GM21737 (cell line): ENCODE results near the gene RABAC1.

Source experiments
- ATAC-seq: cut with Tn5 transposase; IDR thresholded peaks from one replicate; pipeline ENCODE4 v1.9.1; 2021; ENCODE audit warnings: mild to moderate bottlenecking, moderate library complexity; ENCODE audit not compliant: unreplicated experiment

Gene RABAC1

GRCh38 chr19:41990028-41990427 is 30.9 kb upstream of the RABAC1 start:
- no peak for ATAC-seq

DNA sequence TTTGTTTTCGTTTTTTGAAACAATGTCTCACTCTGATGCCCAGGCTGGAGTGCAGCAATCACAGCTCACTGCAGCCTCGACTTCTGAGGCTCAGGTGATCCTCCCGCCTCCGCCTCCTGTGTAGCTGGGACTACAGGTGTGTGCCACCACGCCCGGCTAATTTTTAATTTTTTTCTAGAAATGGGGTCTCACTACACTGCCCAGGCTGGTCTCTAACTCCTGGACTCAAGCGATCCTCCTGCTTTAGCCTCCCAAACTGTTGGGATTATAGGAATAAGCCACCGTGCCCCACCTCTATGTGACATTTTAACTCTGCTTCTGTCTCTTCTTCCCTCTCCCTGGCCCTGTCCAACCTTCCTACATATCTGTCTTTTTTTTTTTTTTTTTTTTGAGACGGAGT is 29.8 kb upstream of the RABAC1 start:
- no peak for ATAC-seq

DNA sequence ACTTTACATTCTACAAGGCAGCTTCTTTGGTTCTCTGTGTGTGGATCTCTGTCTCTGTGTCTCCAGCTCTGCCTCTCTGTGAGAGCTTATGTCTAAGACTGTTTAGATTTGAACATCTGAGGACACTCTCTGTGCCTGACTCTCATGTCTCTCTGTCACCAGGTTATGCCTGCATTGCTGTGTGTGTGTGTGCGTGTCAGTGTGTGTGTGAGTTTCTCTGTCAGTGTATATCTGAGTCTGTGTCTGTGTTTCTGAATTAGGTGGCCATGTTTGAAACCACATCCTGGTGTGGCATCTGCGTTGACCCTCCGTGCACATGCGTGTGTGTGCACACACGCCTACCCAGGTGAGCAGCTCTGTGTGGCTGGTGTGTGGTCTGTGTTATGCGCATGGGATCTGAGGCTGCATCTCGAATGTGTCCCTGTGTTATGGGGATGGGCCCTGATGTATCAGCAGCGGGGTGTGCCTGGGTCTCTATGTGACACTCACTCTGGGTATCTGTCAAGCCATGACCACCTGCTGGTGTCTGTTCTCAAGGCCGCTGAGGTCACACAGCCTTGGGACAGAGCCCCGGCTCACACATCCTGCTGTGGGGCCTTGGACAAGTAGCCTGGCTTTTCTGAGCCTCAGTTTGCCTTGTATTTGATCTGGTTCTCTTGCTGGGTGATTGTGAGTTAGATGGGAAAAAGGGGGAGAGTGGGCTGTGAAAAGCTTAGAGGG is 28.2 kb upstream of the RABAC1 start:
- ATAC-seq, result no peak

GRCh38 chr19:41984961-41985360 is 25.8 kb upstream of the RABAC1 start:
- ATAC-seq, result no peak

GRCh38 chr19:41981724-41982123 is 22.6 kb upstream of the RABAC1 start:
- no peak for ATAC-seq

DNA sequence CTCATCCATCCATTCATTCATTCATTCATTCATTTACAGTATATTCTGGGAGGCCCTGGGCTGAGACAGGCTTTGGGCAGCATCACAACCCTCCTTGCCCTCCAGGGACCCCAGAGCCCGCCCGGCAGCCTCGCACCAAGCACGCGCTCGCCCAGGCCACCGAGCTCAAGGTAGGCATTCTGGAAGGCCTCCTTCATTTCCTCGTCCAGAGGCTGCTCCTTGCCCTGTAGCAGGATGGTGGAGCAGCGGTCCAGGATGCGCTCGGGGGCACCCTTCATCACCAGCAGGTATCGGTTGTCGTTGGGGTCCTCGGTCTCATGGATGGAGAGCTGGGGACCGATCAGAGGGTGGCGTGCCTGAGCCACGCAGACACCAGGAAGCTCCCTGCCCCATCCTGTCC is 19.3 kb upstream of the RABAC1 start:
- ATAC-seq, result no peak

GRCh38 chr19:41977916-41978315 is 18.8 kb upstream of the RABAC1 start:
- ATAC-seq, result no peak

- no peak for ATAC-seq
These were observed 15.5 kb upstream of the RABAC1 start for GRCh38 chr19:41974652-41975051.

DNA sequence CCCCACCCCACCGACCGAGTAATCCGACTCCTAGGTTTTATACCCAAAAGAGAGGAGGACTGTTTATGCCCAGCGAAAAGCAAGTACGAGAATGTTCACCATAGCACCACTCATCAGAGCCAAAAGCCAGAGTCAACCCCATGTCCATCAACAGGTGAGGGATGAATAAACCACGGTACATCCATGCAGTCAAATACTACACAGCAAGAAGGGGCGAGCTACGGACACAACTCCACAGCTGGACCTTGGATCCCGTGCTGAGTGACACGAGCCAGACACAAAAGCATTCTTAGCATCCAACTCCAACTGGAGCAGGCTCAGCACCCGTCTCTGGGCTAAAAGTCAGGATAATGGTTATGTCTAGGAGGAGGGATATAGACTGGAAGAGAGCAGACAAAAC is 12.2 kb upstream of the RABAC1 start:
- no peak for ATAC-seq

DNA sequence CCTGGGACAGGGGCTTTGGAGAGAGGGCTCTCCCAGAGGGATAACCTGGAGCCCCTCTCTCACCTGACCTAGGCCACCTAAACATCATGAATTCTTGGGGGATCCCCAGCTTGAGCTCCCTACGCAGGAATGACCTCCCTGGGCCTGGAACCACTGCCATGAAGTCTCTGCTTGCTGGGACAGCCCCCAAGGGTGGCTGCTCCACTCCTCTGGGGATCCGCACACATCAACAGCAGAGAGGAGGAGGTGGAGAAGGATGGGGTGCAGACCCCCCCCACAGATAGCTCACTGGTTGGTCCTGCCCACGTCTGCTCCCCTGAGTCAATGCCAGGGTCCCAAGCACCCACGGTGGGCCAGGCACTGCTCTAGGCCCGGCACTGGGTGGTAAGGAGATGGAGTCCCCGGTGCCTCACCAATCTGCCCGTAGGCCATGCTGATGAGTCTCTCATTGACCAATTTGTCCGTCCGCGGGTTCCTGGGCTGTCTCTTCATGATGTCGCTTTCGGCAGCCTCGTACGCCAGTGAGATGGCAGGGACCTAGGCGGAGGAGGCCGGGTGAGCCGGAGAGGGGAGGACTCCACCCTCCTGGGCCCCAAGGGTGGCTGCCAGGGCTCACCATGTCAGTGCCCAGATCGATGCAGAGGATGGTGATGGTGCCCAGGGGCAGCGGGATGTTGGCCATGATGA is 10.8 kb upstream of the RABAC1 start:
- ATAC-seq, result no peak

DNA sequence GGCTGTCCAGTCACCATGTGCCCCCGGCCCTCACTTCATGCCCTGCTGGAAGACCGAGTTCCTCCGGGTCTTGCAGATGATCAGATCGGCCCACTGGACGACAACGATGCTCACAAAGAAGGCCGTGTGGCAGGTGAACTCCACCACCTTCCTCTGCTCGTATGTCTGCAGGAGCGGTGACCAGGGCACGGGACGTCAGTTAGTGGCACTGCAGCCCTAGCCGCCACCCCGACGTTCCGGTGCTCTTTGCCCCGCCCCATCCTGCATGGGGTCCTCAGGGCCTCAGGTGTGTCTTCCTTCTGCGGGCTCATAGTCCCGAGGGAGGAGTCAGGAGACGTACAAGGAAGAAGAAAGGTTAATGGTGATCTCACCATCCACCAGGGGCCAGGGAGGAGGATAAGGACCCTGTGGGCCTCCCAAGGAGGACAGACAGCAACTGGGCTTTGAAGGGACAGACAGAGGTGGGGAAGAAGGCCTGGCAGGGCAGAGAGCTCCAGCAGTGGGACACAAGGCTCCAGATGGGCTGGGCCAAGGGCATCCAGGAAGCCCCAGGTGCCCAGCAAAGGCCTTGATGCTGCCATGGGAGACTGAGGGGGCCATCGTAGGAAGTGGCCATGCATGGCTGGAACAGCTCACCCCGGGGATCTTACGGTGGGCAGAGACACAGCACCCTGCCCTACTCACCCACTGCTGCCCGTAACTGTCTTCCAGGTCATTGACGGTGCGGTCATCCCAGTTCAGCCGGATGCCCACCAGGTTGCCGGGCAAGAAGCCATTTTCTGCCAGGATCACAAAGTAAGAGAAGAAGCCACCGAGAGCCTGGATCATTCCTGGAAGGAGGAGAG is 9.9 kb upstream of the RABAC1 start:
- ATAC-seq, result no peak

DNA sequence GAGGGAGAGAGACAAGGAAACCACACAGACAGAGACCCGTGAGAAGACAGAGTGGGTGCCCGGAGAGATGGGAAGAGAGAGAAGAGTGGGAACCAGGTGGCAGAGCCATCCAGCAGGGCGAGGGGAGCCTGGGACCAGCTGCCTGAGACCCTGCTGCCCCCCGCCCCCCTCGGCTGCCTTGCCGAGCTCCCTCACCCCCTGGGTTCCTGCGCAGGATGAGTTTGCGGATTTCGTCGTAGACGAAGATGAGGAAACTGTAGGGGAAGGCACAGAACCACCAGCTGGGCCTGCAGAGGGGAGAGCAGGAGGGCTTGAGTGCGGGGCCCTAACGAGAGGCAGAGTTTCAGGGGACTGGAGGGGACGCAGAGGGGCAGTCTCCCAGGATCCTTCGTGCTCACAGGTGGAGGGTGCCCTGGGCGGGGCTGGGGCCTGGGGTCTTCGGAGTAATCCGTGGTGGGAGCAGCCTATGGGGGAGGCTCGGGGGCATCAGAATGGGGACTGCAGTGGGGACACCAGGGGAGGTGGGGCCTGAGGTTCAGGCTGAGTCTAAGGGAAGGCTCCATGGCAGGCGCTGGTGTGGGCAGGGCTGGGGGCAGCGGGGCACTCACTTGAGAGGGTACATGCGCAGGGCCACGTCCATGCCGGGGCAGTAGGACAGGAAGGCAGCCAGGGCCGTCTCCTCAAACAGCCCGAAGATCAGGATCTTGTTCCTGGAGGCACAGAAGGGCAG is 8.1 kb upstream of the RABAC1 start:
- no peak for ATAC-seq

DNA sequence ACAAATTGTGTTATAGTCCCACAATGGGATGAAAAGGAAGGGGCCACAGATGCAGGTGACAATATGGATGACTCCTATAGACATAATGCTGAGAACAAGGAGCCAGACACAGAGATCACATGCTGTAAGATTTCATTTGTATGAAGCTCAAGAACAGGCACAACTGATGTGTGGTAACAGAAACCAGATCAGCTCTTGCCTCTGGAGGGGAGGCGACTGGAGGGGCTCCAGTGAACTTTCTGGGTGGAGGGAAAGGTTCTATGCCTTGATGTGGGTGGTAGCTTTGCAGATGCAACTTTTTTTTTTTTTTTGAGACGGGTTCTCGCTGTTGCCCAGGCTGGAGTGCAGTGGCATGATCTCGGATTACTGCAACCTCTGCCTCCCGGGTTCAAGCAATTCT is 6.0 kb upstream of the RABAC1 start:
- no peak for ATAC-seq

DNA sequence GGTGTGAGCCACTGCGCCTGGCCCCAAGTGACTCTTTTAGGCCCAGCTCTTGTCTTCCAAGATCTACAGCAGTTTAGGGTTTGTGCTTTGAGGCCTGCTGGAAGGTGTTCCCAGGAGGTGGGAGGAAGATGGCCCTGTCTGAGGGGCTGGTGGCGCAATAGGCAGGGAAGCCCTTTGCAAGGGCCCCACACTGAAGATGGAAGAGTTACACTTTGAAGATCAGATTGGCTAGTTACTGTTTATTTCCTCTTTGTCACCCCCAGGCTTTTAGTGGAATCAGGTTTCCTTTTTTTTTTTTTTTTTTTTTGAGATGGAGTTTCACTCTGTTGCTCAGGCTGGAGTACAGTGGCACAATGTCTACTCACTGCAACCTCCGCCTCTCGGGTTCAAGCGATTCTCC is 1.9 kb upstream of the RABAC1 start:
- no peak for ATAC-seq

DNA sequence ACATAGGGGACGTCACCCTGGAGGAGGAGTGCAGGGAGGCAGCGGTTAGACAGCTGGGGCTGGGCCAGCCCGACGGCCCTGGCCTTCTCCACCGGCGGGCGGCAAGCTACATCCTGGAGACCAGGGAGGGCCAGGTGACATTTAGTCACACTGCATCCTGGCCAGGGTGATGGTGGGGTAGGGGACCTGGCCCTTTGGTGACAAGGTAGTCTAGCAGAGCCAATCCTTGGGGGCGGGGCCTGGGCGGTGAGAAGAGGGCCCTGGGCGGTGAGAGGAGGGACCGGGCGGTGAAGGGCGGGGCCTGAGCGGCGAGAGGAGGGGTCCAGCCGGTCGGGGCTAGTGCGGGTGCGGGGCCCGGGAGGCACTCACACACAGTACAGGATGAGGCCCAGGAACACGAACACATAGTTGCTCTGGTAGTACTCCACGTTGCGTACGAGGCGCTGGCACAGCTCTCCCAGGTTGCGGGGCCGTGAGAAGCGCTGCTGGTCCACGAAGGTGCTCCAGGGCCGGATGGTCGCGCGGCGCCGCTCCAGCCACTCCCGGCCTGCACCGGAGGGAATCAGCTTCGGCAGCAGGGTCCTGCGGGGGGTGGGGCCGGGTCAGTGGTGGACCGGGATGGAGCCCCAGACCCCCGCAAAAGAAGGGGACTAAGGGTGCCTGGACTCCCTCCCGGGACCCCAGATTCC is 610 bp downstream of the RABAC1 start:
- peak; percentile 51 for ATAC-seq

DNA sequence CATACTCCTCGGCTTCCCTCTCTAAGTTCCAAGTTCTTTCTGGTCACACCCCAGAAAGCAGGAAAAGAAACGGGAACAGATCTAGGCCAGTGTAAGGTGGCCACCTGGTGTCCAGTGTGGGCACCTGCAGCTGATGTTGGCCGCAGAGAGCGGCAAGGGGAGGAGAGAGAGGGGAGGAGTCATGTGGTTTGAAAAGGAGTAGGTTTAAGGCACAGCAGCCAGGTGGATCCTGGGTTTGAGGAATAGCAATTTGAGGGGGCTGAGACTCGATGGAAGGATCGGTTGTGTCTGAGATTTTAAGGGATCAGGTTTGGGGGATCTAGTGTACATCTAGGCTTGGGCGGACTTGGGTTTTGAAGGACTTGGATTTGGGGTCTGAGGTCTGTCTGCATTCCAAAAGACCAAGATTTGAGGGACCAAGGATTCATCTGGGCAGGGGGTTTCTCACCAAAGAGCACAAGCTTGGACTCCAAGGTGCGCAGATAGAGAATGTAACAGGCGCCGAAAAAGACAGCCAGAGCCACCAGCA is 1.2 kb downstream of the RABAC1 start:
- ATAC-seq, result no peak

GRCh38 chr19:41957161-41957837 is 1.8 kb downstream of the RABAC1 start:
- ATAC-seq, result no peak

- no peak for ATAC-seq
These were observed 2.5 kb downstream of the RABAC1 start for GRCh38 chr19:41956621-41957020.

- no peak for ATAC-seq
These were observed 3.6 kb downstream of the RABAC1 start for GRCh38 chr19:41955521-41955920.

GRCh38 chr19:41951686-41952172 is 7.4 kb downstream of the RABAC1 start:
- no peak for ATAC-seq
